Measurements from ENCODE around the gene PHPT1.

PHPT1 gene

GRCh38 chr9:136860529-136860928 lies 11.3 kb downstream of the PHPT1 start:
- no peak for ATAC-seq (ENCODE audit: insufficient read depth, low read depth)
- H4K20me1 ChIP-seq (ENCODE audit: insufficient read depth, low read length) = peaks cover 27% of the 10 kb centered on the region
- H3K4me3 ChIP-seq (ENCODE audit: low read depth in 1 of 2, low read length in 2 of 2) = no peak overlapping the region
- no peak overlapping the region for H3K4me2 ChIP-seq (ENCODE audit: insufficient read depth, low read length)
- TF ChIP-seq EZH2 (IDR thresholded peaks at IDR 0.05; ENCODE audit: borderline replicate concordance, low read depth, low read length, severe bottlenecking) (no peak), CTCF (IDR thresholded peaks at IDR 0.05; ENCODE audit: borderline replicate concordance, extremely low read depth, low read length, poor library complexity, severe bottlenecking) (no peak)
- no peak overlapping the region for H2AFZ ChIP-seq (ENCODE audit: low read depth, low read length)
- H3K9ac ChIP-seq (ENCODE audit: low read depth, low read length) = no peak overlapping the region
- DNase-seq = no peak
- H3K36me3 ChIP-seq (ENCODE audit: insufficient read depth, low read length) = peaks cover 37% of the 10 kb centered on the region
- H3K4me1 ChIP-seq (ENCODE audit: insufficient read depth, low read length) = peaks cover 17% of the 10 kb centered on the region
- no peak overlapping the region for H3K27ac ChIP-seq (ENCODE audit: low read length)
- no peaks in the 10 kb centered on the region for H3K9me3 ChIP-seq (ENCODE audit: insufficient read depth, low read length, severe bottlenecking)
- no peaks in the 10 kb centered on the region for H3K27me3 ChIP-seq (ENCODE audit: insufficient read depth, low read length, poor library complexity)
- H3K79me2 ChIP-seq (ENCODE audit: insufficient read depth, low read length) = peaks cover 19% of the 10 kb centered on the region

- peaks cover 37% of the 10 kb centered on the region for H3K36me3 ChIP-seq (ENCODE audit: insufficient read depth, low read length)
- H3K4me3 ChIP-seq (ENCODE audit: low read depth in 1 of 2, low read length in 2 of 2) = no peak overlapping the region
- TF ChIP-seq EZH2 (IDR thresholded peaks at IDR 0.05; ENCODE audit: borderline replicate concordance, low read depth, low read length, severe bottlenecking) (no peak), CTCF (IDR thresholded peaks at IDR 0.05; ENCODE audit: borderline replicate concordance, extremely low read depth, low read length, poor library complexity, severe bottlenecking) (no peak)
- no peak overlapping the region for H2AFZ ChIP-seq (ENCODE audit: low read depth, low read length)
- no peak for ATAC-seq (ENCODE audit: insufficient read depth, low read depth)
- no peak overlapping the region for H3K9ac ChIP-seq (ENCODE audit: low read depth, low read length)
- no peak overlapping the region for H3K4me2 ChIP-seq (ENCODE audit: insufficient read depth, low read length)
- H4K20me1 ChIP-seq (ENCODE audit: insufficient read depth, low read length) = peaks cover 27% of the 10 kb centered on the region
- H3K27ac ChIP-seq (ENCODE audit: low read length) = no peak overlapping the region
- no peaks in the 10 kb centered on the region for H3K27me3 ChIP-seq (ENCODE audit: insufficient read depth, low read length, poor library complexity)
- no peaks in the 10 kb centered on the region for H3K9me3 ChIP-seq (ENCODE audit: insufficient read depth, low read length, severe bottlenecking)
- H3K79me2 ChIP-seq (ENCODE audit: insufficient read depth, low read length) = peaks cover 26% of the 10 kb centered on the region
- DNase-seq = no peak
- peaks cover 17% of the 10 kb centered on the region for H3K4me1 ChIP-seq (ENCODE audit: insufficient read depth, low read length)
These were observed 12.0 kb downstream of the PHPT1 start for GRCh38 chr9:136860933-136861873.

GRCh38 chr9:136861874-136862457 lies 12.8 kb downstream of the PHPT1 start:
- Histone ChIP-seq H3K36me3 (ENCODE audit: insufficient read depth, low read length) (peaks cover 37% of the 10 kb centered on the region), H4K20me1 (ENCODE audit: insufficient read depth, low read length) (peaks cover 27% of the 10 kb centered on the region)

More at GRCh38 chr9:136861874-136862457, 12.8 kb downstream of the PHPT1 start:
- Histone ChIP-seq H3K27ac (ENCODE audit: low read length) (no peak overlapping the region), H3K4me1 (ENCODE audit: insufficient read depth, low read length) (peaks cover 22% of the 10 kb centered on the region), H2AFZ (ENCODE audit: low read depth, low read length) (no peak overlapping the region), H3K4me3 (ENCODE audit: low read depth in 1 of 2, low read length in 2 of 2) (no peak overlapping the region), H3K27me3 (ENCODE audit: insufficient read depth, low read length, poor library complexity) (no peaks in the 10 kb centered on the region), H3K9ac (ENCODE audit: low read depth, low read length) (no peak overlapping the region), H3K79me2 (ENCODE audit: insufficient read depth, low read length) (peaks cover 31% of the 10 kb centered on the region), H3K4me2 (ENCODE audit: insufficient read depth, low read length) (no peak overlapping the region), H3K9me3 (ENCODE audit: insufficient read depth, low read length, severe bottlenecking) (no peaks in the 10 kb centered on the region)
- ATAC-seq (ENCODE audit: insufficient read depth, low read depth) = no peak
- TF ChIP-seq CTCF (IDR thresholded peaks at IDR 0.05; ENCODE audit: borderline replicate concordance, extremely low read depth, low read length, poor library complexity, severe bottlenecking) (no peak), EZH2 (IDR thresholded peaks at IDR 0.05; ENCODE audit: borderline replicate concordance, low read depth, low read length, severe bottlenecking) (no peak)
- no peak for DNase-seq
